Duodenal mucosa (tissue), 2 donors: ENCODE data around the gene ATP1A3.
"Not testable (repeated sequence)": the region's sequence is repeated elsewhere in the genome, so short reads cannot be mapped to it uniquely, and the experiment has no call there.

Experiments used
- H3K27ac ChIP-seq: one replicate; pipeline ENCODE4 v1.7.0; 2013; ENCODE audit warnings: low read depth, low read length
- H3K27me3 ChIP-seq, 2 donors: one replicate each; pipeline ENCODE4 v1.7.0; 2013; ENCODE audit warnings: low read length in 2 of 2, control low read depth in 1 of 2; ENCODE audit not compliant: insufficient read depth in 2 of 2, control insufficient read depth in 1 of 2
- H3K36me3 ChIP-seq, 2 donors: one replicate each; pipeline ENCODE4 v1.7.0; 2013; ENCODE audit warnings: low read length in 2 of 2, control low read depth in 1 of 2; ENCODE audit not compliant: insufficient read depth in 2 of 2, control insufficient read depth in 1 of 2
- H3K4me1 ChIP-seq, 2 donors: one replicate each; pipeline ENCODE4 v1.7.0; 2013; ENCODE audit warnings: low read length in 2 of 2, control low read depth in 1 of 2; ENCODE audit not compliant: insufficient read depth in 2 of 2, control insufficient read depth in 1 of 2
- H3K4me3 ChIP-seq, 2 donors: one replicate each; pipeline ENCODE4 v1.7.0; 2013; ENCODE audit warnings: low read length in 2 of 2, low read depth in 1 of 2
- H3K9ac ChIP-seq, 2 donors: one replicate each; pipeline ENCODE4 v1.7.0; 2013; ENCODE audit warnings: low read length in 2 of 2, low read depth in 1 of 2
- H3K9me3 ChIP-seq, 2 donors: one replicate each; pipeline ENCODE4 v1.7.0; 2013; ENCODE audit warnings: low read length in 2 of 2, control low read depth in 1 of 2; ENCODE audit not compliant: control insufficient read depth in 1 of 2

ATP1A3 gene

DNA sequence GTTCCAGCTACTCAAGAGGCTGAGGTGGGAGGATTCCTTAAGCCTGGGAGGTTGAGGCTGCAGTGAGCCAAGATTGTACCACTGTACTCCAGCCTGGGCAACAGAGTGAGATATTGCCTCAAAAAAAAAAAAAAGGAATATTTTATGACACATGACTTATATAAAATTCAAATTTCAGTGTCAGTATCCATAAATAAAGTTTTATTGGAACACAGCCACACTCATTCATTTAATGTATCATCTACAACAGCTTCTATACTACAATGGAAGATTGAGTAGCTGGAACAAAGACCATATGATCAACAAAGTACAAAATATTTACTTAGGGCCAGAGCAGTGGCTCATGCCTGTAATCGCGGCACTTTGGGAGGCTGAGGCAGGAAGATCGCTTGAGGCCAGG, 18.7 kb upstream of the ATP1A3 start:
- not testable (repeated sequence) for H3K27ac ChIP-seq, H3K36me3 ChIP-seq, H3K27me3 ChIP-seq, H3K9ac ChIP-seq, H3K4me3 ChIP-seq, H3K4me1 ChIP-seq, H3K9me3 ChIP-seq

DNA sequence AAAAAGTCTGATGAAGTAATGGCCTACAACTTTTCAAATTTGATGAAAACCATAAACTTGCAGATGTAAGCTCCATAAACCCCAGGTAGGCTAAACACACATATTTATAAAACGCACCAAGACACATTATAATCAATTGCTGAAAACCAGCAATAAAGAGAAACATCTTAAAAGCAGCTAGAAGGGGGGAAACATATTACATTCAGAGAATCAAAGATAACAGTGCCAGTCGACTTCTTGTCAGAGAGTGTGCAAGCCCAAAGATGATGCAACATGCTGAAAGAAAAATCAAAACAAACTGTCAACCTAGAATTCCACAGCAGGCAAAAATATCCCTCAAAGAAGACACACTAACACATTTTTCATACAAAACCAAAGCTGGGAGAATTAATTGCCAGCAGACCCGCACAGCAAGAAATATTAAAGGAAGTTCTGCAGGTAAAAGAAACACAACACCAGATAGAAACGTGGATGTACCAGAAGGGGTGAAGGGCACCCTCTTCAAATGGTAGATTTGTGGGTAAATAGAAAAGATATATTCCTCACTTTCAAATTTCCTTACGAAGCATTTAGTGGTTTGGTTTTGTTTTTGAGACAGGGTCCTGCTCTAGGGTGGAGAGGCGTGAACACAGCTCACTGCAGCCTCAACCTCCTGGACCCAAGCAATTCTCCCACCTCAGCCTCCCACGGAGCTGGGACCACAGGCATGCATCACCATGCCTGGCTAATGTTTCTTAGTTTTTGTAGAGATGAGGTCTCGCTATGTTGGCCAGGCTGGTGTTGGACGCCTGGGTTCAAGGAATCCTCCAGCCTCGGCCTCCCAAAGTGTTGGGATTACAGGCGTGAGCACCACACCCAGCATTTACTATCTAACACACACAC, 16.5 kb upstream of the ATP1A3 start:
- no peaks in the 10 kb centered on the region for H3K36me3 ChIP-seq
- H3K9ac ChIP-seq = no peak overlapping the region
- H3K4me3 ChIP-seq = no peak overlapping the region
- no peak overlapping the region for H3K27ac ChIP-seq
- H3K4me1 ChIP-seq = no peaks in the 10 kb centered on the region
- H3K9me3 ChIP-seq = no peaks in the 10 kb centered on the region
- H3K27me3 ChIP-seq = no peaks in the 10 kb centered on the region

DNA sequence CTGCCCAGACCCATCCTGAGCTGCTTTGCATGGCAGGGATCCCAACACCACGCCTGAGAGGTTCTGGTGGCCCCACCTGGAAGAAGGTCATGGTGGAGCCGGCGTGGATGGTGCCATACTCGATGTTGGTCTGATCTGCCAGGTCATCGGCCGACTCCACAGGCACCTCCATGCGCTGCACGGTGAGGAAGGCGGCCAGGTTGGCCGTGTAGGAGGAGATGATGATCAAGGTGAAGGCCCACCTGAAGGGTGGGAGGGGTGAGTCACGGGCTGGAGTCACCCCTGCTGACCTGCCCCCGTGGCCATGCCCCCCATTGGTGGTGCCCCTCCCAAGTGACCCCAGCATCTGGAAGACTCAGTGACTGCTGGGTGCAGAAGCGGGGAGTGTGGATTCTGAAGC, 12.5 kb upstream of the ATP1A3 start:
- Histone ChIP-seq H3K27me3 (peaks cover 0 to 8% of the 10 kb centered on the region in 2 donors), H3K9me3 (no peaks in the 10 kb centered on the region), H3K36me3 (no peaks in the 10 kb centered on the region), H3K4me1 (no peaks in the 10 kb centered on the region), H3K9ac (no peak overlapping the region), H3K27ac (no peak overlapping the region), H3K4me3 (no peak overlapping the region)

DNA sequence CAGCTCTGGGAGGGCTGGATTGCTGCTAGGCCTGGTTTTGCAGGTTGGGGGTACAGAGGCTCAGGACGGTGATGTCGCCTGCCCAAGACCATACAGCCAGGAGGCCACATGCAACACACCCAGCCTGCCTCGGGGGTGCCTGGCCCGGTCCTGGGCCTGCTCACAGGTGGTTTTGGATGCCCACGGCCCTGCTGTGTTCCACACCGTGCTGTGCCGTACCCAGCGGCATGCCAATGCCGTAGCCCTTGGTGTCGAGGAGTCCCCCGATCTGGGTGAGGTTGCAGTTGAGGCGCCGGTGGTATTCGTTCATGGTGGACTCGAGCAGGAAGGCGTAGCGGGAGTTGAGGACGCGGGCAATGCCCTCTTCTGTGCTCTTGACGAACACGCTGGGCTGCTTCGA, 11.5 kb upstream of the ATP1A3 start:
- Histone ChIP-seq H3K36me3 (no peaks in the 10 kb centered on the region), H3K9ac (no peak overlapping the region), H3K27me3 (peaks cover 5 to 16% of the 10 kb centered on the region in 2 donors)

DNA sequence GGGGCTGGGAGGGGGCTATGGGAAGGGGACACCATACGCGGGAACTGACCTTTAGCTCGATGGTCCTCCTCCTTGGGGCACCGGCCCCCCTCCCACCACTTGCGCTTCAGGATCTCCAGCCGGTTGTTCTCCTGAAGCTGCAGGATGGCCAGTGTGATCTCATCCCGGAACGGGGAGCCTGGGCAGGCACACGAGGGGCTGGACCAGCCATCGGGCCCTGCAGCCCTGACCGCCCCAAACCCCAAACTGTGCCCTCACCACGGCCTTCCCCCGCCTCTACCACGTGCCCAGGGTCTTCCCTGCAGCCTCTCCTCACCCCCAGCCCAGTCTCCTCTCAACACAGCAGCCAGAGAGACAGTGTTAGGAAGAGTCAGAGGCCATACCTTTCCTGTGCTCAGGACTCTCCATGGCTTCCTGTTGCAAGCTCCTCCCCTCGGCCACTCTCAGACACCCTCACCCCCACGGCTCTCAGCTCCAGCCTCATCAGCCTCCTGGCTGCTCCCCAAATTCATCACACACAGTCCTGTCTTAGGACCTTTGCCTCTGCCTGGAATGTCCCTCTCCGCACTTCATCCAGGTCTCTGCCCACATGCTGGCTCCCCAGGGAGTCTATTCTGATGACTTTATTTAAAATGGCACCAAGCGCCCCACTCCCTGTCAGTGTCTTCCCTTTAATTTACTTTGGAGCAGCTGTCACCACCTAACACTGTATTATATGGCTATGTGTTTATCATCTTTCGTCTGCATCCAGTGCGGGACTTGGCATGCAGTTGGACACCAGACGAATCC, 9.7 kb upstream of the ATP1A3 start:
- Histone ChIP-seq H3K27me3 (peaks cover 21 to 30% of the 10 kb centered on the region in 2 donors), H3K4me1 (no peaks in the 10 kb centered on the region)

More for the DNA sequence above, 11.5 kb upstream of the ATP1A3 start:
- no peaks in the 10 kb centered on the region for H3K9me3 ChIP-seq
- no peak overlapping the region for H3K27ac ChIP-seq
- H3K4me1 ChIP-seq = no peaks in the 10 kb centered on the region
- H3K4me3 ChIP-seq = no peak overlapping the region

DNA sequence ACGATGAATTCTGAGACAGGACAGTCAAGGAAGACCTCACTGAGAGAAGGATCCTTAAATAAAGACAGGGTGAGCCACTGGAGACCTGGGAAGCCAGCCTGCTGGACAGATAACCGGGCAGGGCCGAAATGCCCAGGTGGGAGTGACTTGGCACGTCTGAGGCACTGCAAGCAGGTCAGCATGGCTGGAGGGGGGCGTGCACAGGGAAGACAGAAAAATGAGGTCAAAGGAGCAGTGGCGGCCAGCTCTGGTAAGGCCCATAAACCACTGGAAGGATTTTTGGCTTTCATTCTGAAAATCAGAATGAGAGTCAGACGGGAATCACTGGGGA, 5.8 kb upstream of the ATP1A3 start:
- peaks cover 50 to 55% of the 10 kb centered on the region in 2 donors for H3K27me3 ChIP-seq
- no peaks in the 10 kb centered on the region for H3K9me3 ChIP-seq
- H3K9ac ChIP-seq = no peak overlapping the region
- no peaks in the 10 kb centered on the region for H3K4me1 ChIP-seq
- no peaks in the 10 kb centered on the region for H3K36me3 ChIP-seq
- no peak overlapping the region for H3K27ac ChIP-seq
- H3K4me3 ChIP-seq = no peak overlapping the region

More for the DNA sequence above, 9.7 kb upstream of the ATP1A3 start:
- no peak overlapping the region for H3K4me3 ChIP-seq
- H3K9me3 ChIP-seq = no peaks in the 10 kb centered on the region
- H3K36me3 ChIP-seq = no peaks in the 10 kb centered on the region
- no peak overlapping the region for H3K9ac ChIP-seq
- no peak overlapping the region for H3K27ac ChIP-seq

DNA sequence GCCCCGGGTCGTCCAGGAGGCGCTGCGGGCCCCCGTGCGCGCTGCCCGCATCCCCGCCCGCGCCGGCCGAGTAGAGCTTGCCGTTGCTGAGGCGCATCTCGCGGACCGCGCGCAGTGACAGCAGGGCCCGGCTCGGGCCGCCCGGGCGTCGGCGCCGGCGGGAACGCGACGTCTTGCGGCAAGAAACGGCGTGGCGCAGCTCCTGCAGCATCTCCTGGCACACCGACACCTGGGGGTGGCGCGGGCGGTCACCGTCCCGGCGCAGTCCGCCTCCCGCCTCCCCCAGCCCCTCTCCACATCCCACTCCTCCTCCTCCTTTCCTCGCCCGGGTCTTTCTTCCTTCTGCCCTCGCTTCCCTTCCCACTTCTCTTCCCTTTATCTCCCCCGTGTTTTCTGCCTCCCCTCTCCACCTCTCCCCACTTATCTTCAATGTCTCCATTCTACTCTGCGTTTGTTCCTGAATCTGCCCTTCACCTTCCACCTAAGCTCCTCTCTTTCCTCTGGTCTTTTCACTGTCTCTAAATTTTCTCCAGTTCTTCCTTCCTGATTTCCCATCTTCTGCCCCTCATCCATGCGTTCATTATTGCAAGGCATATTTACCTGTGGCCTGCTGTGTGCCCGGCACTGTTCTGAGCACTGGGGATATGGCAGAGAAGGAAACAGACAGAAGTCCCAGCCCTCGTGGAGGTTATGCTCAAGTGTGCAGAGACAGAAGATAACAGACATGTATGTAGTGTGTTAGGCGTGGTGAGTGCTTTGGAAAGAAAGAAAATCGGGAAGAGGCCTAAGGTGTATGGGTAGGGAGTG, 5.2 kb upstream of the ATP1A3 start:
- no peak overlapping the region for H3K4me3 ChIP-seq

DNA sequence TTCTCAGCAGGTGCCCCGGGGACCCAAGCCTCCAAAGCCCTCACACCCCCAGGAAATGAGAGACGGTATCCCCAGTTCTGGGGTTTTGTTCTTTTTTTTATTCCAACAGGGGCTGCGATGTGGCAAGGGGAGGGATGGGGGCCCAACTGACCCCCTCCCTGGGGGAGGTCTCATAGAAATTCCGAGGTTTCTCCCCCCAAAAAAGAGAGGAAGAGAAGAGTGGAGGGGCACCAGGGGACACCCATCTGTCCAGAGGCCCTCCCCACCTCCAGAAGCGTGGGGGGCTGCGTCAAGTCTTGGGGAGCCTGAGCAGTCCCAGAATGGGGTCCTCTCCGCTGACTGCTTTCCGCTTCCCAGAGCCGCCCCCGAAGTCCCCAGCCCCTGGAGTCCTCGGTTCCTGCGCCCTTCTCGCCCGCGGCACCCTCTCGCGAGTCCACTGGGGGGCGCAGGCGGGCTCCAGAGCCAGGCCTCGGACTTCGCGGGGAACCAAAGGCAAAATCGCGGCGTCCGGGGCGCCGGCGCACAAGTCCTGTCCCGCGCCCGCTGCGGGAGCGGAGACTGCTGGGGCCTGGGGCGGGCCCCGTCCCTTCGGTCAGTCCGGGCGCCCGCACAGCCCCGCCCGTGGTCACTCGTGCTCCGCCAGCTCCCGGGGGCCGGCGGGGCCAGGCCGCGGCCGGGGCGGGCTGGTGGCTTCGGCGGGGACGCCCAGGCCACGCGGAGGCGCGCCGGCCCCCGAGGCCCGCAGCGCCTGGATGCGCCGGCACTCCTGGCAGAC, 4.4 kb upstream of the ATP1A3 start:
- H3K36me3 ChIP-seq = no peaks in the 10 kb centered on the region
- no peaks in the 10 kb centered on the region for H3K4me1 ChIP-seq
- H3K27me3 ChIP-seq = peaks cover 56 to 60% of the 10 kb centered on the region in 2 donors
- H3K9me3 ChIP-seq = no peaks in the 10 kb centered on the region
- H3K27ac ChIP-seq = no peak overlapping the region
- H3K4me3 ChIP-seq = no peak overlapping the region
- H3K9ac ChIP-seq = no peak overlapping the region

More for the DNA sequence above, 5.2 kb upstream of the ATP1A3 start:
- Histone ChIP-seq H3K27ac (no peak overlapping the region), H3K9me3 (no peaks in the 10 kb centered on the region), H3K36me3 (no peaks in the 10 kb centered on the region), H3K9ac (no peak overlapping the region), H3K27me3 (peaks cover 53 to 58% of the 10 kb centered on the region in 2 donors), H3K4me1 (no peaks in the 10 kb centered on the region)

DNA sequence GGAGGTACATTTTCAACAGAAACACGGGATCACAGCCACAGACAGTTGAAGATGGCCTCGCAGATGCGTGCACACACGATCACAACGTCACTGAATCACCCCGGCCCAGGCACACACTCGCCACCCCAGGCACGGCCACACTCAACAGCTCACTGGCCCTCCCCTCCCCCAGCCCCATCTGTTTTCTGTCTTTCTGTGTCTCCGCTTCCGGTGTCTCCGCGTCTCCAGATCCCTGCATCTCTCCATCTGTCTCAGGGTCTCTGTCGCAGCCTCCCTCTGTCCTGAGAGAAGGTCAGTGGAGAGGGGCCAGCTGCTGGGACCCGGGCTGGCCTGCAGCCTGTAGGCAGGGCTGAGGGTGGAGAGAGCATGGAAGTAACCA, 3.8 kb upstream of the ATP1A3 start:
- Histone ChIP-seq H3K27ac (no peak overlapping the region), H3K27me3 (peaks cover 60 to 64% of the 10 kb centered on the region in 2 donors), H3K9ac (no peak overlapping the region), H3K36me3 (no peaks in the 10 kb centered on the region), H3K4me3 (no peak overlapping the region), H3K9me3 (no peaks in the 10 kb centered on the region), H3K4me1 (no peaks in the 10 kb centered on the region)
